ENCODE data around the gene DMTF1. TPM values are rescaled to one million over a fixed set of nuclear protein-coding genes. Genes with fewer than 3 reads are reported as not detected.

Gene DMTF1
- total and polyA plus RNA-seq, 2 of the 8 experiments (the other 6 are each of a cell fraction or from before 2014, with no cell fraction given), result 86.0 to 115 TPM

DNA sequence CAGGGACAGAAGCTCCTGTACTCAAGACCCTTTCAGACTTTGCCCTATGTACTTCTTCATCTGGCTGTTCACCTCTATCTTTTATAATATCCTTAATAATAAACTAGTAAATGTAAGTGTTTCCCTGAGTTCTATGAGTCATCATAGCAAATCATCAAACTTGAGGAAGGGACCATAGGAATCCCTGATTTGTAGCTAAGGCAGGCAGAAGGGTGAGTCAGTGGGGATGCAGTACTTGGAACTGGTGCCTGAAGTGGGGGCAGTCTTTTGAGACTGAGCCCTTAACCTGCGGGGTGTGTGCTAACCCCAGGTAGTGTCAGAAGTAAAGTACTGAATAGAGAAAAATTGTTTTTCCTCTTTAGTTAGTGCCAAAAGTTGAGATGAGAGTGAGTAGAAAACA lies 73.4 kb downstream of the DMTF1 start:
- Histone ChIP-seq H3K18ac (ENCODE audit: extremely low read depth, low read length) (no peak overlapping the region), H4K20me1 (replicated peaks in 1 of 2; ENCODE audit: control insufficient read depth in 1 of 2, insufficient read depth in 2 of 2, low read length in 2 of 2) (peaks cover 0 to 1% of the 10 kb centered on the region in 2 experiments), H4K5ac (ENCODE audit: insufficient read length, low read depth, low read length) (no peak overlapping the region), H2AFZ (ENCODE audit: low read length) (no peak overlapping the region), H3K9ac (replicated peaks in 1 of 4; ENCODE audit: extremely low read depth in 1 of 4, low read depth in 3 of 4, low read length in 3 of 4) (no peak overlapping the region), H4K8ac (ENCODE audit: extremely low read depth, insufficient read depth, low read length) (no peak overlapping the region), H3K14ac (ENCODE audit: insufficient read length) (no peak overlapping the region), H3K4me3 (ENCODE audit: extremely low read depth in 1 of 4, insufficient read depth in 2 of 4, low read depth in 3 of 4, low read length in 4 of 4) (no peak overlapping the region), H2BK5ac (ENCODE audit: low read depth, low read length) (no peak overlapping the region), H3K9me3 (ENCODE audit: insufficient read depth in 2 of 2, low read depth in 1 of 2, low read length in 1 of 2) (no peaks in the 10 kb centered on the region), H3K36me3 (ENCODE audit: control insufficient read depth in 2 of 4, insufficient read depth in 4 of 4, low read length in 3 of 4) (no peaks in the 10 kb centered on the region), H3K27me3 (replicated peaks in 1 of 4; ENCODE audit: control insufficient read depth in 3 of 4, extremely low read depth in 1 of 4, insufficient read depth in 3 of 4, low read length in 3 of 4) (peaks cover 0 to 16% (median 14%) of the 10 kb centered on the region in 4 experiments; a peak in 5 of 7 replicates), H3K4ac (replicated peaks; ENCODE audit: insufficient read length, low read depth, low read length) (no peak overlapping the region), H4K91ac (replicated peaks; ENCODE audit: insufficient read length, low read length) (no peak overlapping the region), H3K23me2 (ENCODE audit: low read depth, low read length) (0 out of 2 replicates have a peak, but pooled peaks cover 3% of the 10 kb centered on the region), H2BK12ac (ENCODE audit: low read depth, low read length) (no peak overlapping the region), H3K4me2 (ENCODE audit: insufficient read depth in 1 of 2, low read depth in 2 of 2, low read length in 2 of 2) (no peak overlapping the region), H3K79me1 (ENCODE audit: low read depth, low read length) (no peaks in the 10 kb centered on the region), H3K79me2 (ENCODE audit: control insufficient read depth in 1 of 2, insufficient read depth in 2 of 2, low read length in 2 of 2) (no peaks in the 10 kb centered on the region), H2BK15ac (ENCODE audit: low read length) (no peak overlapping the region), H2AK5ac (ENCODE audit: low read depth, low read length) (no peak overlapping the region), H3K4me1 (replicated peaks in 1 of 4; ENCODE audit: control insufficient read depth in 3 of 4, insufficient read depth in 4 of 4, low read length in 3 of 4) (peaks cover 0 to 3% (median 0%) of the 10 kb centered on the region in 4 experiments; a peak in 3 of 7 replicates), H3K27ac (ENCODE audit: low read depth, low read length) (no peak overlapping the region), H3K56ac (replicated peaks; ENCODE audit: insufficient read length, low read depth, low read length) (no peak overlapping the region), H2BK120ac (replicated peaks; ENCODE audit: low read depth, low read length) (no peak overlapping the region), H2BK20ac (ENCODE audit: low read length) (no peak overlapping the region), H3K23ac (ENCODE audit: insufficient read length) (no peak overlapping the region)
- 74% methylated on average over 1 of the region's 1 CpG; no CpG with 5 or more reads in 1 of the 2 experiments for WGBS, 2 experiments (ENCODE audit: extremely low coverage in 1 of 2, insufficient coverage in 1 of 2, insufficient read length in 1 of 2, insufficient replicate concordance in 2 of 2, low coverage in 1 of 2, low lambda C conversion rate in 2 of 2, missing lambda C conversion rate in 1 of 2)
- ChIA-PET CTCF (ENCODE audit: partially characterized antibody) (interaction anchor here (0.8 to 2.4 kb wide), 5 partner anchors 8 to 190 kb away, joined by 3 to 10 read pairs (median 3); no protein-coding TSS in a partner anchor), POLR2A (ENCODE audit: partially characterized antibody) (interaction anchor here (1.0 kb wide), 1 partner anchor 73 kb away, joined by 5 read pairs; the partner anchor contains the start of gene DMTF1)
- TF ChIP-seq CTBP2 (IDR thresholded peaks at IDR 0.05; ENCODE audit: borderline replicate concordance, insufficient read depth, insufficient read length, low read length), result no peak
- TF ChIP-seq, protein P1, sequence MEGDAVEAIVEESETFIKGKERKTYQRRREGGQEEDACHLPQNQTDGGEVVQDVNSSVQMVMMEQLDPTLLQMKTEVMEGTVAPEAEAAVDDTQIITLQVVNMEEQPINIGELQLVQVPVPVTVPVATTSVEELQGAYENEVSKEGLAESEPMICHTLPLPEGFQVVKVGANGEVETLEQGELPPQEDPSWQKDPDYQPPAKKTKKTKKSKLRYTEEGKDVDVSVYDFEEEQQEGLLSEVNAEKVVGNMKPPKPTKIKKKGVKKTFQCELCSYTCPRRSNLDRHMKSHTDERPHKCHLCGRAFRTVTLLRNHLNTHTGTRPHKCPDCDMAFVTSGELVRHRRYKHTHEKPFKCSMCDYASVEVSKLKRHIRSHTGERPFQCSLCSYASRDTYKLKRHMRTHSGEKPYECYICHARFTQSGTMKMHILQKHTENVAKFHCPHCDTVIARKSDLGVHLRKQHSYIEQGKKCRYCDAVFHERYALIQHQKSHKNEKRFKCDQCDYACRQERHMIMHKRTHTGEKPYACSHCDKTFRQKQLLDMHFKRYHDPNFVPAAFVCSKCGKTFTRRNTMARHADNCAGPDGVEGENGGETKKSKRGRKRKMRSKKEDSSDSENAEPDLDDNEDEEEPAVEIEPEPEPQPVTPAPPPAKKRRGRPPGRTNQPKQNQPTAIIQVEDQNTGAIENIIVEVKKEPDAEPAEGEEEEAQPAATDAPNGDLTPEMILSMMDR (IDR thresholded peaks at IDR 0.05; ENCODE audit: control extremely low read depth in 1 of 3, insufficient read depth in 1 of 3, low read depth in 1 of 3, low read length in 3 of 3), result peak in 1 of 3 experiments; percentile 4; a peak in 1 of 4 replicates
- FAIRE-seq (no peak), DNase-seq (ENCODE audit: low read depth in 1 of 2, low spot score in 2 of 2) (no peak)
